ENCODE measurements around the gene RASGEF1B. TPM values are rescaled to one million over a fixed set of nuclear protein-coding genes. Genes with fewer than 3 reads are reported as not detected.

RASGEF1B gene
- total and polyA plus RNA-seq, 2 experiments from 2014 or later = 2.8 to 5.2 TPM

DNA sequence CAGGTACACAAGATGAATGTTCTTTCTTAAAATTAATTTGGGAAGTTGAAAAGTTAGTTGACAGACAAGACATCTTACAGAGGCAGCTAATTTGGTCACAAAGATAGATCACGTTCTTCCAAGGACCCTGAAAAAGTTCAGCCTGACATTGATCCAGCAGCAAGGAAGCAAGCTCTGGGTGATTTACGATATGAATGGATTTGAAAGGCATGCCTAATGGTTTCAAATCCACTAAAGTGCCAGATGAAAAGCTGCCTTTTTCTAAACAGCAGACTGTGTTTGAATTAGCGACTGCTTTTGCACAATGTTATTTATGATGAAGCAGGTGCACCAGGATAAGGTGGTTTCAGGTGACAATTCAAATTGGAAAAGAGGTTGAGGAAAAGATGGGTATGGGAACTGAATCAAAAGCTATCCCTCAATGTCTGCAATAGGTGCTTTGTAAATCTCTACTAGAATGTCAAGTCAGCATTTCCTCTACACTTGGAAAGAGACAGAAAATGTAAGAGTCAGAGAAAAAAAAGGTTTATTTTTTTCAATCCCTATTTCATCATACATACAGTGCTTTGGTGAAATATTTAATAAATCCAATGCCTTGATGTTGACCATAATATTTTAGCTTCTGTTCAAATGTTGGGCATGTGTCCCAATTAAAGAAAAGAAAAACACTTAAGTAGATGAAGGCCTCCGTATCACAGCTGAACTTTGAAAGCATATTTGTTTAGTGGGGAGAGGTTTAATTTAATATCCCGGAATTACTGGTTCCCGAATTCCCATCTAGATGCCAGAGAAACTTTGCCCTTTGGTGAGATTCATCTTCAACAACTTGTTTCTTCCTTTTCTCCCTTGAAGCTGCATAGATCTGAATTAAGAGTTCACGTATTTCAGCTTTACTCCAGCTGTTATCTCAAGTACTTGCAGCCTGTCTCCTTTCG lies 6.0 kb downstream of the RASGEF1B start:
- H3K79me2 ChIP-seq (replicated peaks; ENCODE audit: insufficient read depth) = no peaks in the 10 kb centered on the region
- no peaks in the 10 kb centered on the region for H3F3A ChIP-seq (replicated peaks; ENCODE audit: low read depth)
- peaks cover 11% of the 10 kb centered on the region for H3K27me3 Mint-ChIP-seq (ENCODE audit: insufficient read depth, low read depth, poor library complexity)
- TF ChIP-seq CREB1 (CRISPR knock-in tag; IDR thresholded peaks at IDR 0.05; ENCODE audit: low read depth) = no peak
- no peak for TF ChIP-seq ZNF331 (CRISPR knock-in tag; IDR thresholded peaks at IDR 0.05; ENCODE audit: low read depth)
- TF ChIP-seq, protein P1, sequence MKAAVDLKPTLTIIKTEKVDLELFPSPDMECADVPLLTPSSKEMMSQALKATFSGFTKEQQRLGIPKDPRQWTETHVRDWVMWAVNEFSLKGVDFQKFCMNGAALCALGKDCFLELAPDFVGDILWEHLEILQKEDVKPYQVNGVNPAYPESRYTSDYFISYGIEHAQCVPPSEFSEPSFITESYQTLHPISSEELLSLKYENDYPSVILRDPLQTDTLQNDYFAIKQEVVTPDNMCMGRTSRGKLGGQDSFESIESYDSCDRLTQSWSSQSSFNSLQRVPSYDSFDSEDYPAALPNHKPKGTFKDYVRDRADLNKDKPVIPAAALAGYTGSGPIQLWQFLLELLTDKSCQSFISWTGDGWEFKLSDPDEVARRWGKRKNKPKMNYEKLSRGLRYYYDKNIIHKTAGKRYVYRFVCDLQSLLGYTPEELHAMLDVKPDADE (IDR thresholded peaks at IDR 0.05) = no peak
- no peak for TF ChIP-seq POLR2AphosphoS5 (IDR thresholded peaks at IDR 0.05; ENCODE audit: low read depth)
- no peak for TF ChIP-seq NANOG (IDR thresholded peaks at IDR 0.05; ENCODE audit: borderline replicate concordance)
- TF ChIP-seq EZH2 (IDR thresholded peaks at IDR 0.05; ENCODE audit: low read depth, unreplicated experiment) = no peak
- TF ChIP-seq, protein P2, sequence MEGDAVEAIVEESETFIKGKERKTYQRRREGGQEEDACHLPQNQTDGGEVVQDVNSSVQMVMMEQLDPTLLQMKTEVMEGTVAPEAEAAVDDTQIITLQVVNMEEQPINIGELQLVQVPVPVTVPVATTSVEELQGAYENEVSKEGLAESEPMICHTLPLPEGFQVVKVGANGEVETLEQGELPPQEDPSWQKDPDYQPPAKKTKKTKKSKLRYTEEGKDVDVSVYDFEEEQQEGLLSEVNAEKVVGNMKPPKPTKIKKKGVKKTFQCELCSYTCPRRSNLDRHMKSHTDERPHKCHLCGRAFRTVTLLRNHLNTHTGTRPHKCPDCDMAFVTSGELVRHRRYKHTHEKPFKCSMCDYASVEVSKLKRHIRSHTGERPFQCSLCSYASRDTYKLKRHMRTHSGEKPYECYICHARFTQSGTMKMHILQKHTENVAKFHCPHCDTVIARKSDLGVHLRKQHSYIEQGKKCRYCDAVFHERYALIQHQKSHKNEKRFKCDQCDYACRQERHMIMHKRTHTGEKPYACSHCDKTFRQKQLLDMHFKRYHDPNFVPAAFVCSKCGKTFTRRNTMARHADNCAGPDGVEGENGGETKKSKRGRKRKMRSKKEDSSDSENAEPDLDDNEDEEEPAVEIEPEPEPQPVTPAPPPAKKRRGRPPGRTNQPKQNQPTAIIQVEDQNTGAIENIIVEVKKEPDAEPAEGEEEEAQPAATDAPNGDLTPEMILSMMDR (conservative IDR thresholded peaks at IDR 0.05; ENCODE audit: low read depth in 2 of 2) = no peak
- no peak for TF ChIP-seq EZH2phosphoT487 (IDR thresholded peaks at IDR 0.05; ENCODE audit: unreplicated experiment)
- TF ChIP-seq, protein P3, sequence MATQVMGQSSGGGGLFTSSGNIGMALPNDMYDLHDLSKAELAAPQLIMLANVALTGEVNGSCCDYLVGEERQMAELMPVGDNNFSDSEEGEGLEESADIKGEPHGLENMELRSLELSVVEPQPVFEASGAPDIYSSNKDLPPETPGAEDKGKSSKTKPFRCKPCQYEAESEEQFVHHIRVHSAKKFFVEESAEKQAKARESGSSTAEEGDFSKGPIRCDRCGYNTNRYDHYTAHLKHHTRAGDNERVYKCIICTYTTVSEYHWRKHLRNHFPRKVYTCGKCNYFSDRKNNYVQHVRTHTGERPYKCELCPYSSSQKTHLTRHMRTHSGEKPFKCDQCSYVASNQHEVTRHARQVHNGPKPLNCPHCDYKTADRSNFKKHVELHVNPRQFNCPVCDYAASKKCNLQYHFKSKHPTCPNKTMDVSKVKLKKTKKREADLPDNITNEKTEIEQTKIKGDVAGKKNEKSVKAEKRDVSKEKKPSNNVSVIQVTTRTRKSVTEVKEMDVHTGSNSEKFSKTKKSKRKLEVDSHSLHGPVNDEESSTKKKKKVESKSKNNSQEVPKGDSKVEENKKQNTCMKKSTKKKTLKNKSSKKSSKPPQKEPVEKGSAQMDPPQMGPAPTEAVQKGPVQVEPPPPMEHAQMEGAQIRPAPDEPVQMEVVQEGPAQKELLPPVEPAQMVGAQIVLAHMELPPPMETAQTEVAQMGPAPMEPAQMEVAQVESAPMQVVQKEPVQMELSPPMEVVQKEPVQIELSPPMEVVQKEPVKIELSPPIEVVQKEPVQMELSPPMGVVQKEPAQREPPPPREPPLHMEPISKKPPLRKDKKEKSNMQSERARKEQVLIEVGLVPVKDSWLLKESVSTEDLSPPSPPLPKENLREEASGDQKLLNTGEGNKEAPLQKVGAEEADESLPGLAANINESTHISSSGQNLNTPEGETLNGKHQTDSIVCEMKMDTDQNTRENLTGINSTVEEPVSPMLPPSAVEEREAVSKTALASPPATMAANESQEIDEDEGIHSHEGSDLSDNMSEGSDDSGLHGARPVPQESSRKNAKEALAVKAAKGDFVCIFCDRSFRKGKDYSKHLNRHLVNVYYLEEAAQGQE (IDR thresholded peaks at IDR 0.05; ENCODE audit: unreplicated experiment) = no peak
- TF ChIP-seq STAT1 (IDR thresholded peaks at IDR 0.05; ENCODE audit: unreplicated experiment) = no peak
- TF ChIP-seq ZNF114 (CRISPR knock-in tag; IDR thresholded peaks at IDR 0.05) = no peak
- no peaks in the 10 kb centered on the region for H3K9me2 ChIP-seq (ENCODE audit: insufficient read depth)
- DNase-seq (ENCODE audit: low spot score) = no peak
- no peak for ATAC-seq
- peak overlapping the region; percentile 64; the same call in 1 of the 2 replicates for H3K27ac Mint-ChIP-seq
- no peaks in the 10 kb centered on the region for H3K36me3 ChIP-seq (ENCODE audit: insufficient read depth)
- H3K36me3 Mint-ChIP-seq (ENCODE audit: low read depth) = no peaks in the 10 kb centered on the region
- H3K4me3 Mint-ChIP-seq = no peak overlapping the region
- no peaks in the 10 kb centered on the region for H3K9me3 Mint-ChIP-seq
- no peaks in the 10 kb centered on the region for H4K20me1 ChIP-seq (replicated peaks; ENCODE audit: insufficient read depth)
- peaks cover 35% of the 10 kb centered on the region for H3K4me1 Mint-ChIP-seq
- no peak overlapping the region for H3K27ac ChIP-seq (ENCODE audit: low read depth)
- no peak overlapping the region for H2AFZ ChIP-seq
- no peak overlapping the region for H3K4me2 ChIP-seq
- H3K4me3 ChIP-seq = no peak overlapping the region
- peaks cover 19% of the 10 kb centered on the region for H3K27me3 ChIP-seq (ENCODE audit: insufficient read depth)
- H3K4me1 ChIP-seq (ENCODE audit: insufficient read depth) = peaks cover 18% of the 10 kb centered on the region

All from GM23338 (cell line).